Kidney epithelial cell (primary cell): ENCODE data around the gene RAB3IL1. TPM values are rescaled to one million over a fixed set of nuclear protein-coding genes. Genes with fewer than 3 reads are reported as not detected.

Source experiments
- DNase-seq: peaks from one replicate; pipeline ENCODE4 v3.0.0-alpha.2; 2010; ENCODE audit warnings: low read depth
- H3K27me3 ChIP-seq: 2 replicates; pipeline ENCODE4 v1.6.0; 2011; ENCODE audit warnings: low read length; ENCODE audit not compliant: control insufficient read depth, insufficient read depth
- H3K36me3 ChIP-seq: 2 replicates; pipeline ENCODE4 v1.5.1; 2011; ENCODE audit warnings: low read length; ENCODE audit not compliant: control insufficient read depth, insufficient read depth
- H3K4me3 ChIP-seq: 2 replicates; pipeline ENCODE4 v1.5.1; 2011; ENCODE audit warnings: low read depth, mild to moderate bottlenecking, control low read depth, low read length
- total RNA-seq: library from RNA; depleted of rRNA; stranded (reverse); fragments of >200 nt; gene quantifications from 2 replicates; pipeline ENCODE4 v1.2.3, GENCODE V29; 2015
- TF ChIP-seq, protein P1 (sequence below): IDR thresholded peaks from 2 replicates; pipeline ENCODE4 v1.5.1; 2011; ENCODE audit warnings: mild to moderate bottlenecking, moderate library complexity, low read length, control low read depth, inconsistent platforms; ENCODE audit not compliant: insufficient read depth, poor library complexity, severe bottlenecking

RAB3IL1 gene
- total RNA-seq, 1 donor from 2014 or later = 5.2 TPM

DNA sequence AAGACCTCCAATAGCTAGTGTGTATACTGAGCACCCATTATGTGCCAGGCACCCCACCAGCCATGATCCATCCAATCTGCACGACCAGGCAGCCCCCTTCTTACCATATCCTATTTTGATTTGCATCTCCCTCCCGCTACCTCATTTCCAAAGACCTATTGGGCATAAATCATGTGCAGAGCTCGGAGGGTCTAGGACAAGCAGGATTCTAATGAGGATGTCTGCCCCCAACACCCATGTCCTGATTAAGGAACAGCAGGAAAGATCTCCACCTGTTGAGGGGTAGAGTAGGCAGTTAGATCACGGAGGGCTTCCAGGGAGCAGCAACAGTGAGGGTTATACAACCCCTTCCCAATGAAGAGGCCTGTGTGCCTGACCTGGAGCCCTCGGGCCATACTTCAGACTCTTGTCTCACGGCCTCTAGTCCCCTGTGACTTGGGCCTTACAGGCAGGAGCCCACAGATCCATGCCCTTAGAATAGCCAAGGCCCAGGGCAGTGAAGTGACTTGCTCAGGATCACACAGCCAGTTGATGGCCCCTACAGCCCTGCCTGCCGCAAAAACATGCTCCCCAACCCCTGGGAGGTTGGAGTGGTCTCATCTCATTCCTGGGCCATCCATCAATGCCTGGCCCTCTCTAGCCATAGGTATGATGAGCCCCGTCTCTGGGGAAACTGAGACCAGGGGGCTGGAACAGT is 3.5 kb downstream of the RAB3IL1 start:
- DNase-seq = no peak
- no peaks in the 10 kb centered on the region for H3K36me3 ChIP-seq
- peaks cover 25% of the 10 kb centered on the region for H3K27me3 ChIP-seq
- TF ChIP-seq, protein P1, sequence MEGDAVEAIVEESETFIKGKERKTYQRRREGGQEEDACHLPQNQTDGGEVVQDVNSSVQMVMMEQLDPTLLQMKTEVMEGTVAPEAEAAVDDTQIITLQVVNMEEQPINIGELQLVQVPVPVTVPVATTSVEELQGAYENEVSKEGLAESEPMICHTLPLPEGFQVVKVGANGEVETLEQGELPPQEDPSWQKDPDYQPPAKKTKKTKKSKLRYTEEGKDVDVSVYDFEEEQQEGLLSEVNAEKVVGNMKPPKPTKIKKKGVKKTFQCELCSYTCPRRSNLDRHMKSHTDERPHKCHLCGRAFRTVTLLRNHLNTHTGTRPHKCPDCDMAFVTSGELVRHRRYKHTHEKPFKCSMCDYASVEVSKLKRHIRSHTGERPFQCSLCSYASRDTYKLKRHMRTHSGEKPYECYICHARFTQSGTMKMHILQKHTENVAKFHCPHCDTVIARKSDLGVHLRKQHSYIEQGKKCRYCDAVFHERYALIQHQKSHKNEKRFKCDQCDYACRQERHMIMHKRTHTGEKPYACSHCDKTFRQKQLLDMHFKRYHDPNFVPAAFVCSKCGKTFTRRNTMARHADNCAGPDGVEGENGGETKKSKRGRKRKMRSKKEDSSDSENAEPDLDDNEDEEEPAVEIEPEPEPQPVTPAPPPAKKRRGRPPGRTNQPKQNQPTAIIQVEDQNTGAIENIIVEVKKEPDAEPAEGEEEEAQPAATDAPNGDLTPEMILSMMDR = no peak
- no peak overlapping the region for H3K4me3 ChIP-seq

DNA sequence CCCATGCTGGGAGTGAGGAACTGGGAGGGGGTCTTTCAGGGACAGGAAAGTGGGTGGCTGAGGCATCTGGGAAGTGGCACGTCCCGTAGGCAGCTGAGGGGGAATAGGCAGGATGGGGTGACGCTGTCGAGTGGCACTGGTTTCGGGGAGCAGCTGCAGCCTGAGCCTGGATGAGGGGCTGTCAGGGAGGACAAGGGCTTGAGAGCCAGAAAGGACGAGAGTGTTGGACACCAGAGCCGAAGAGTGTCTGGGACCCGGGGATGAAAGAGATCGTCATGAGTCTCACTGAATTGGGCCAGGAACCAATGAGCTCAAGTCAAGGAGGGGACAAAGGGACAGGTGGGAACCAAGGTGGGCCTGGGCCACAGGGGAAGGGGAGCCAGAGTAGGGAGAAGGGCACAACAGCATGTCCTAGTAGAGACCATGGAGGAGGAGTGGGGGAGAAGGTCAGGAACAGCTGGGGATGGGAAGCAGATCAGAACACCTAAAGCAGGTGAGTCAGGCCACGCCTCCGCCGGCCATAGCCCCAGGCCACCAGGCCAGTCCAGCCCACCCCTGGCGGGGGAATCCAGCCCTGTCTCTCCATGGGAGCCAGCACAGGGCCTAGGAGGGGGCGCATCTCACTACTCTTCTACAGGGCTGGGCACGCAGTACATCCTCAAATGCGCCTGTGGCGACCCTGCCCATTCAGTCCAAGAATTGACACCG is 4.2 kb downstream of the RAB3IL1 start:
- no peak for DNase-seq
- TF ChIP-seq, protein P1 = no peak
- H3K36me3 ChIP-seq = no peaks in the 10 kb centered on the region

DNA sequence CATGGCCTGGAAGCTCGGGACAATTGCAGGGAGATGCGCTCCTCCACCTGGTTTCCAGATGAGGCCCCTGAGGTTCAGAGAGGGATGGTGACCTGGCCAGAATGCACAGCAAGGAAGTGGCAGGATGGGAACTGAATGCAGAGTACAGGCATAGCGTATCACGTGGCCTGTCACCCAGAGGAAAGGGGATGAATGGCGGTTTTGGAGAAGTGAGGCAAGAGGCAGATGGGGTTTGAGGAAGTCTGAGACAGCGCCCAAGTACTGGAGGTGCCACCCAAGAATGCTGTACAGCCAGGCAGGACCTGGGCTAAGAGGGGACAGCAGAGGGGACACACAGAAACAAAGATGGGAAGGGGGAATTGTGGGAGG is 4.9 kb downstream of the RAB3IL1 start:
- no peak overlapping the region for H3K4me3 ChIP-seq
- TF ChIP-seq, protein P1 = no peak
- no peaks in the 10 kb centered on the region for H3K36me3 ChIP-seq
- DNase-seq = no peak
- H3K27me3 ChIP-seq = peaks cover 11% of the 10 kb centered on the region

More for the DNA sequence above, 4.2 kb downstream of the RAB3IL1 start:
- Histone ChIP-seq H3K27me3 (peaks cover 18% of the 10 kb centered on the region), H3K4me3 (no peak overlapping the region)

DNA sequence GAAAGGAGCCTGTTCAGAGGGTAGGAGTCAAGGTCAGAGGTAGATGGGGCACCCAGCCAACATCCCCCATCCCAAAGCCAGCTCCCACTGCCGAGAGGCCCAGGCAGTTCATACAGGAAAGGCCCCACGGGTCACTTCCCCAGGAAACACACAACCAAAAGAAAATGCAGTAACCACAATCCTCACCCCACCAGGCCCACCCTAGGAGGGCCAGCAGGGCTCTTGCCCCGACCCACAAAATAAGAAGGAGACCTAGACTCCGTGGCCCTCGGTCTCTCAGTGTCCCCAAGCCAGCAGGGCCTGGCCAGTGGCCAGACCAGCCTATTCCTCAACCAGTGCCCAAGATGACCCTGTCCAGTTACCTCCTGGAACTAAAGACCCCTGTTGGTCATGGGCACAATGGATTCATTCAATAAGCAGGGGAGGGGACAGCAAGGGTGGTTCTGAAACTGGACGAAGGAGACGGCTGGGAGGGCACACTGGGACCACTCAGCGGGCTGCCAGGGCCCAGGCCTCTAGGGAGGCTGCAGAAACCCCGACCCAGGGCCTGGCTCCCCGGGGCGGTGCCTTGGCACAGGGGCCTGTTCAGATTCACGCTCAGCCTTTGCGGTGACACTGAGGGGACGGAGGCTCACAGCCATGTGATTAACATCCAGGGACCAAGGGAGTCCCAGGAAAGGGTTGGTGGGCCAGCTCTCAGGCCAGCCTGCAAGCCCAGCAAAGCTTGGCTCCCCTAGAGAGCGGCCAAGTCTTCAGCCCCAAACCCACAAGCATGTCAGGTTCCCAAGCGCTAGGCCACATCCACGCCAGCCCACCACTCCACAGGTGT is 5.5 kb downstream of the RAB3IL1 start:
- H3K27me3 ChIP-seq = peaks cover 9% of the 10 kb centered on the region
- no peak for DNase-seq
- no peak overlapping the region for H3K4me3 ChIP-seq
- TF ChIP-seq, protein P1 = no peak
- no peaks in the 10 kb centered on the region for H3K36me3 ChIP-seq

DNA sequence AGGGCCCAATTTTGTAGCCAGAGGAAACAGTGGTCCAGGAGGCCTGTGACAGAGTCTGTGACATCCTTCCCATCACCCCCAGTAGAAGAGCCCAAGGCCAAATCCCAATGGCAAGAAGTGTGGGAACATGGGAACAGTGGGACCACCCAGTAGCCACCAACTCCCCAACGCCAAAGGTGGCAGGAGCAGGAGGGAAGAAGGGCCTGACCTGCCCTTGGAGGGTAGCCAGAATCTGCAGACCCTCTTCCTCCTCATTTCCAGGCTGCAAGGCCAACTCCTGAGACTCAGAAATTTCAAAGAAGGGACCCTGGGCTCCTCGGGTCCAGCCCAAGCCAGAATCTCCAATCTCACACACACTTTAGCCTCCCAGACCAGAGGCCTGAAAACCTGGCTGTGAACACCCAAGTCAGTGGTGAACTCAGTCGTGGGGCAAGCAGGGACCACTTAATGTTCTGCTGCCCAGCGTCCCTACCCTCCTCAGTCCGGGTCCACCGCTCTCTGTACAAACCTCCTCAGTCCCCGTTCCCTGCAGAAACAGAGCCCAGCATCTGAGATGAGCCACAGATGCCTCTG is 6.2 kb downstream of the RAB3IL1 start:
- H3K27me3 ChIP-seq = peaks cover 2% of the 10 kb centered on the region
- no peak for DNase-seq
- no peak overlapping the region for H3K4me3 ChIP-seq
- TF ChIP-seq, protein P1 = no peak
- H3K36me3 ChIP-seq = no peaks in the 10 kb centered on the region
